Neural cell (in vitro differentiated cells): Measurements from ENCODE around the gene ZBTB42. TPM values are rescaled to one million over a fixed set of nuclear protein-coding genes. Genes with fewer than 3 reads are reported as not detected.

Experiments used
- H2AFZ ChIP-seq: fragments of 200-600, 300-800 bp; sonication (generic), shearing (Covaris generic); 2 replicates; pipeline ENCODE4 v1.6.0; 2014; ENCODE audit warnings: low read depth, mild to moderate bottlenecking, antibody characterized with exemption, low read length, moderate library complexity
- H3F3A ChIP-seq: fragments of 200-600 bp; shearing (Covaris generic); 2 replicates; pipeline ENCODE4 v1.6.1; 2016; ENCODE audit warnings: mild to moderate bottlenecking, moderate library complexity, mixed read lengths, antibody characterized with exemption, low read length; ENCODE audit not compliant: insufficient read depth, poor library complexity, severe bottlenecking
- H3K27ac ChIP-seq: fragments of 200-600, 300-800 bp; sonication (generic), shearing (Covaris generic); 2 replicates; pipeline ENCODE4 v1.5.1; 2014; ENCODE audit warnings: mild to moderate bottlenecking, low read length, moderate library complexity
- H3K27me3 ChIP-seq: fragments of 300-800, 200-600 bp; sonication (generic), shearing (Covaris generic); 2 replicates; pipeline ENCODE4 v1.6.0; 2014; ENCODE audit warnings: mild to moderate bottlenecking, low read depth, low read length, moderate library complexity; ENCODE audit not compliant: insufficient read depth
- H3K36me3 ChIP-seq: fragments of 300-800, 200-600 bp; sonication (generic), shearing (Covaris generic); 2 replicates; pipeline ENCODE4 v1.5.1; 2014; ENCODE audit warnings: mild to moderate bottlenecking, antibody characterized with exemption, low read length, moderate library complexity; ENCODE audit not compliant: insufficient read depth
- H3K4me2 ChIP-seq: fragments of 300-800, 200-600 bp; sonication (generic), shearing (Covaris generic); 2 replicates; pipeline ENCODE4 v1.6.0; 2014; ENCODE audit warnings: mild to moderate bottlenecking, low read length
- H3K4me3 ChIP-seq: fragments of 300-800, 200-600 bp; sonication (generic), shearing (Covaris generic); 2 replicates; pipeline ENCODE4 v1.5.1; 2014; ENCODE audit warnings: mild to moderate bottlenecking, low read length, moderate library complexity
- H3K79me2 ChIP-seq: fragments of 200-600 bp; shearing (Covaris generic); replicated peaks from 2 replicates; pipeline ENCODE4 v1.6.0; 2014; ENCODE audit warnings: mild to moderate bottlenecking, low read length, moderate library complexity; ENCODE audit not compliant: insufficient read depth
- H3K9ac ChIP-seq: fragments of 300-800, 200-600 bp; sonication (generic), shearing (Covaris generic); 2 replicates; pipeline ENCODE4 v1.6.1; 2016; ENCODE audit warnings: mild to moderate bottlenecking, low read length, mixed read lengths
- H3K9me2 ChIP-seq: fragments of 200-600 bp; shearing (Covaris generic); 2 replicates; pipeline ENCODE4 v1.6.1; 2016; ENCODE audit warnings: mild to moderate bottlenecking, low read length, mixed read lengths; ENCODE audit not compliant: insufficient read depth
- H3K9me3 ChIP-seq: fragments of 200-600, 300-800 bp; sonication (generic), shearing (Covaris generic); 2 replicates; pipeline ENCODE4 v1.6.1; 2016; ENCODE audit warnings: mild to moderate bottlenecking, mixed run types, low read length, moderate library complexity, mixed read lengths
- H4K20me1 ChIP-seq: fragments of 200-600 bp; shearing (Covaris generic); 2 replicates; pipeline ENCODE4 v1.6.1; 2016; ENCODE audit warnings: mild to moderate bottlenecking, mixed run types; ENCODE audit not compliant: insufficient read depth
- CTCF ChIP-seq: fragments of 450-650 bp; IDR thresholded peaks from 2 replicates; pipeline ENCODE4 v1.5.1; 2014; ENCODE audit warnings: antibody characterized with exemption, mild to moderate bottlenecking, moderate library complexity; ENCODE audit not compliant: poor library complexity, severe bottlenecking
- EP300 ChIP-seq: fragments of 450-650 bp; conservative IDR thresholded peaks from 2 replicates; pipeline ENCODE4 v1.6.1; 2014; ENCODE audit warnings: antibody characterized with exemption, mild to moderate bottlenecking, moderate library complexity; ENCODE audit not compliant: poor library complexity, severe bottlenecking
- EZH2 ChIP-seq: fragments of 200-600, 300-800 bp; shearing (Covaris generic), sonication (generic); IDR thresholded peaks from 2 replicates; pipeline ENCODE4 v1.6.1; 2014; ENCODE audit warnings: antibody characterized with exemption, low read length, borderline replicate concordance, mild to moderate bottlenecking; ENCODE audit not compliant: insufficient read depth, poor library complexity, severe bottlenecking
- MXI1 ChIP-seq: fragments of 450-650 bp; conservative IDR thresholded peaks from 2 replicates; pipeline ENCODE4 v1.6.1; 2014; ENCODE audit warnings: antibody characterized with exemption, mild to moderate bottlenecking; ENCODE audit not compliant: poor library complexity, severe bottlenecking
- POLR2AphosphoS5 ChIP-seq: IDR thresholded peaks from 2 replicates; pipeline ENCODE4 v1.6.1; 2012
- RAD21 ChIP-seq: fragments of 450-650 bp; conservative IDR thresholded peaks from 2 replicates; pipeline ENCODE4 v1.6.1; 2014; ENCODE audit warnings: antibody characterized with exemption, mild to moderate bottlenecking, moderate library complexity
- REST ChIP-seq: IDR thresholded peaks from 2 replicates; pipeline ENCODE4 v1.6.1; 2012; ENCODE audit warnings: borderline replicate concordance
- SMC3 ChIP-seq: fragments of 450-650 bp; conservative IDR thresholded peaks from 2 replicates; pipeline ENCODE4 v1.6.1; 2014; ENCODE audit warnings: antibody characterized with exemption, mild to moderate bottlenecking, moderate library complexity; ENCODE audit not compliant: poor library complexity
- TAF1 ChIP-seq: IDR thresholded peaks from 2 replicates; pipeline ENCODE4 v1.6.1; 2012; ENCODE audit warnings: low read depth
- polyA plus RNA-seq: library from polyadenylated mRNA; depleted of rRNA; stranded (reverse); fragments of >200 nt; gene quantifications from 2 replicates; pipeline ENCODE4 v1.2.3, GENCODE V29; 2014

The ZBTB42 gene
- polyA plus RNA-seq, 1 donor from 2014 or later, result not detected

GRCh38 chr14:104771374-104771773, 29.5 kb upstream of the ZBTB42 start:
- TF ChIP-seq TAF1 (no peak), EZH2 (no peak), CTCF (no peak), POLR2AphosphoS5 (no peak), EP300 (no peak), SMC3 (no peak), RAD21 (no peak), REST (no peak), MXI1 (no peak)
- H3K4me3 ChIP-seq, result no peak overlapping the region

GRCh38 chr14:104771918-104772706, 28.8 kb upstream of the ZBTB42 start:
- Histone ChIP-seq H3K79me2 (no peaks in the 10 kb centered on the region), H3K9ac (no peak overlapping the region), H3K27me3 (no peaks in the 10 kb centered on the region), H2AFZ (no peak overlapping the region), H3K4me2 (no peak overlapping the region), H3F3A (no peaks in the 10 kb centered on the region), H3K9me3 (no peaks in the 10 kb centered on the region), H3K4me3 (no peak overlapping the region), H4K20me1 (no peaks in the 10 kb centered on the region), H3K9me2 (no peaks in the 10 kb centered on the region), H3K27ac (no peak overlapping the region), H3K36me3 (peaks cover 11% of the 10 kb centered on the region)
- no peak for TF ChIP-seq TAF1
- no peak for TF ChIP-seq RAD21
- no peak for TF ChIP-seq SMC3
- TF ChIP-seq POLR2AphosphoS5, result no peak
- no peak for TF ChIP-seq EP300
- no peak for TF ChIP-seq EZH2
- TF ChIP-seq MXI1, result no peak
- TF ChIP-seq REST, result no peak
- no peak for TF ChIP-seq CTCF

More at GRCh38 chr14:104771374-104771773, 29.5 kb upstream of the ZBTB42 start:
- Histone ChIP-seq H3K27me3 (no peaks in the 10 kb centered on the region), H3K9me3 (no peaks in the 10 kb centered on the region), H3K9me2 (no peaks in the 10 kb centered on the region), H3K4me2 (no peak overlapping the region), H4K20me1 (no peaks in the 10 kb centered on the region), H3K36me3 (peaks cover 11% of the 10 kb centered on the region), H2AFZ (no peak overlapping the region), H3K27ac (no peak overlapping the region), H3K9ac (no peak overlapping the region), H3K79me2 (no peaks in the 10 kb centered on the region), H3F3A (no peaks in the 10 kb centered on the region)
